Measurements from ENCODE around the gene ANKAR.

ANKAR gene

GRCh38 chr2:189628817-189629530, 45.5 kb upstream of the ANKAR start:
- H4K20me1 ChIP-seq (ENCODE audit: low read depth, low read length), result no peaks in the 10 kb centered on the region
- no peaks in the 10 kb centered on the region for H3K36me3 ChIP-seq (ENCODE audit: low read length)
- H3F3A ChIP-seq (ENCODE audit: insufficient read depth), result no peaks in the 10 kb centered on the region
- H3K79me2 ChIP-seq (ENCODE audit: insufficient read depth, low read length), result no peaks in the 10 kb centered on the region
- H3K4me2 ChIP-seq (ENCODE audit: low read depth, low read length, poor library complexity, severe bottlenecking), result no peak overlapping the region
- no peaks in the 10 kb centered on the region for H3K9me2 ChIP-seq (replicated peaks; ENCODE audit: insufficient read depth, low read length)
- H3K27ac ChIP-seq (ENCODE audit: low read depth, low read length), result no peak overlapping the region
- H3K27me3 ChIP-seq (ENCODE audit: low read length), result no peaks in the 10 kb centered on the region
- no peaks in the 10 kb centered on the region for H3K9me3 ChIP-seq (ENCODE audit: insufficient read depth, low read length)
- no peak overlapping the region for H2AFZ ChIP-seq (ENCODE audit: low read depth, low read length, severe bottlenecking)
- H3K4me3 ChIP-seq (ENCODE audit: insufficient read depth, low read length, poor library complexity, severe bottlenecking), result no peak overlapping the region
- TF ChIP-seq, protein P1, sequence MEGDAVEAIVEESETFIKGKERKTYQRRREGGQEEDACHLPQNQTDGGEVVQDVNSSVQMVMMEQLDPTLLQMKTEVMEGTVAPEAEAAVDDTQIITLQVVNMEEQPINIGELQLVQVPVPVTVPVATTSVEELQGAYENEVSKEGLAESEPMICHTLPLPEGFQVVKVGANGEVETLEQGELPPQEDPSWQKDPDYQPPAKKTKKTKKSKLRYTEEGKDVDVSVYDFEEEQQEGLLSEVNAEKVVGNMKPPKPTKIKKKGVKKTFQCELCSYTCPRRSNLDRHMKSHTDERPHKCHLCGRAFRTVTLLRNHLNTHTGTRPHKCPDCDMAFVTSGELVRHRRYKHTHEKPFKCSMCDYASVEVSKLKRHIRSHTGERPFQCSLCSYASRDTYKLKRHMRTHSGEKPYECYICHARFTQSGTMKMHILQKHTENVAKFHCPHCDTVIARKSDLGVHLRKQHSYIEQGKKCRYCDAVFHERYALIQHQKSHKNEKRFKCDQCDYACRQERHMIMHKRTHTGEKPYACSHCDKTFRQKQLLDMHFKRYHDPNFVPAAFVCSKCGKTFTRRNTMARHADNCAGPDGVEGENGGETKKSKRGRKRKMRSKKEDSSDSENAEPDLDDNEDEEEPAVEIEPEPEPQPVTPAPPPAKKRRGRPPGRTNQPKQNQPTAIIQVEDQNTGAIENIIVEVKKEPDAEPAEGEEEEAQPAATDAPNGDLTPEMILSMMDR (IDR thresholded peaks at IDR 0.05; ENCODE audit: insufficient read depth, low read length, poor library complexity, severe bottlenecking), result no peak
- TF ChIP-seq EZH2phosphoT487 (conservative IDR thresholded peaks at IDR 0.05; ENCODE audit: low read length), result no peak
- no peak overlapping the region for H3K9ac ChIP-seq (ENCODE audit: low read length)

DNA sequence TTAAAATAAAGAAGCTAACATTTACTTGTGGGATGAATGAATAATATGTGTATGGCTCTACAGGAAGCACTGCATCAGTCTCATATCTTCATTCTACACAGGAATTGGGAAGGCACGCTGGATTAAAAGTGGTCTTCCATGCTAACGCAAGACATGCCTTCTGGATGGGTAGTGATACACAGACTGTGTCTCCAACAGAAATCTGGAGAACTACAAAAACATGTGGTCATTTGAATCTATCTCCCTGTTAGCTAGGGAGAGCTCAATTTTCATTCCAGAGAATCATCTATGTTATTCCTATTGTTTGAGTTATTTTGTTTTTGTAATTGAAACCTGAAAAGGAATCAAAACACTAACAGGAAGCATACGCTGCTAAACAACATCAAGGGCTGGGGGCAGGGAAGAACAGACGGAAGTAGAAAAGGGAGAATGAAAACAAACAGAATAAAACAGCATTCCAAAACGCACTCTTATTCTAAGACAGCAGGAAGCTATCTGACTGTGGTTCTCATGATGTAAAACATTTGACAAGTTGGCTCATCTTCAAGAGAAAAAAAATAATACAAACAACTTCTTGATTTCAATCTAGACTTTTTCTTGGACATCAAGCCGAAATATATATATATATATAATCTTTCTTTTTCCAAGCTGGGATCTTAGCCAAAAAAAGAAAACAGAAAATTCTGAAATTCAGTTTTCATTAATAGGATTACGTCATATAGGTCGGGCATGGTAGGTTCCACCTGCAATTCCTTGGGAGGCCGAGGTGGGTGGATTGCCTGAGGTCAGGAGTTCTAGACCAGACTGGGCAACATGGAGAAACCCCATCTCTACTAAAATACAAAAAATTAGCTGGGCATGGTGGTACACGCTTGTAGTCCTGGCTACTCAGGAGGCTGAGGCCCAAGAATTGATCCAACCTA, 44.7 kb upstream of the ANKAR start:
- Histone ChIP-seq H3F3A (ENCODE audit: insufficient read depth) (no peaks in the 10 kb centered on the region), H3K9me2 (replicated peaks; ENCODE audit: insufficient read depth, low read length) (no peaks in the 10 kb centered on the region), H3K9me3 (ENCODE audit: insufficient read depth, low read length) (no peaks in the 10 kb centered on the region), H2AFZ (ENCODE audit: low read depth, low read length, severe bottlenecking) (no peak overlapping the region), H3K27ac (ENCODE audit: low read depth, low read length) (no peak overlapping the region), H3K4me2 (ENCODE audit: low read depth, low read length, poor library complexity, severe bottlenecking) (no peak overlapping the region), H3K79me2 (ENCODE audit: insufficient read depth, low read length) (no peaks in the 10 kb centered on the region), H3K9ac (ENCODE audit: low read length) (no peak overlapping the region), H3K36me3 (ENCODE audit: low read length) (no peaks in the 10 kb centered on the region), H3K4me3 (ENCODE audit: insufficient read depth, low read length, poor library complexity, severe bottlenecking) (no peak overlapping the region), H3K27me3 (ENCODE audit: low read length) (no peaks in the 10 kb centered on the region), H4K20me1 (ENCODE audit: low read depth, low read length) (no peaks in the 10 kb centered on the region)
- no peak for TF ChIP-seq EZH2phosphoT487 (conservative IDR thresholded peaks at IDR 0.05; ENCODE audit: low read length)
- TF ChIP-seq, protein P1 (IDR thresholded peaks at IDR 0.05; ENCODE audit: insufficient read depth, low read length, poor library complexity, severe bottlenecking), result no peak

DNA sequence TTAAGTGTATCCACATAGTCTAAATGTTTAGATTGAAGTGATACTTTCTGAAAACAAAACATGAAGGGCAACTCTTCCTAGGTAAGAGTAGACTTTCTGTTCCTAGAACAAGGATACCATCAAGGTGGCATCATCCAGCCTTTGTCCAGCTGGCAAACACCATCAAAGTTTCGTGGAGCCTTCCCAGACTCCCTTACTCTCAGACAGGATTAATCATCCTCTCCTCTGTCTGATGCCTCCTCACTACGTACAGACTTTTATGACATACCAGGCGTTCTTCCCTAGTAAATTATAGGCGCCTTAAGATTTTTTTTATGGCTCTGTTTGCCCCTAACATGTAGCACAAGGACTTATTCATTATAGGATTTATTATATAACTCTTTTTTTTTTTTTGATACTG, 42.6 kb upstream of the ANKAR start:
- H3K4me3 ChIP-seq (ENCODE audit: insufficient read depth, low read length, poor library complexity, severe bottlenecking), result no peak overlapping the region
- H3K9me3 ChIP-seq (ENCODE audit: insufficient read depth, low read length), result no peaks in the 10 kb centered on the region
- no peak overlapping the region for H2AFZ ChIP-seq (ENCODE audit: low read depth, low read length, severe bottlenecking)
- no peaks in the 10 kb centered on the region for H3K79me2 ChIP-seq (ENCODE audit: insufficient read depth, low read length)
- H3K27ac ChIP-seq (ENCODE audit: low read depth, low read length), result no peak overlapping the region
- no peaks in the 10 kb centered on the region for H3K27me3 ChIP-seq (ENCODE audit: low read length)
- no peaks in the 10 kb centered on the region for H3K36me3 ChIP-seq (ENCODE audit: low read length)
- no peaks in the 10 kb centered on the region for H4K20me1 ChIP-seq (ENCODE audit: low read depth, low read length)
- no peak overlapping the region for H3K4me2 ChIP-seq (ENCODE audit: low read depth, low read length, poor library complexity, severe bottlenecking)
- no peaks in the 10 kb centered on the region for H3K9me2 ChIP-seq (replicated peaks; ENCODE audit: insufficient read depth, low read length)
- no peaks in the 10 kb centered on the region for H3F3A ChIP-seq (ENCODE audit: insufficient read depth)
- TF ChIP-seq, protein P1 (IDR thresholded peaks at IDR 0.05; ENCODE audit: insufficient read depth, low read length, poor library complexity, severe bottlenecking), result no peak
- no peak for TF ChIP-seq EZH2phosphoT487 (conservative IDR thresholded peaks at IDR 0.05; ENCODE audit: low read length)
- no peak overlapping the region for H3K9ac ChIP-seq (ENCODE audit: low read length)
